Thyroid gland (tissue), 4 donors: Measurements from ENCODE around the gene NEDD4L.
"Not testable (repeated sequence)": the region's sequence is repeated elsewhere in the genome, so short reads cannot be mapped to it uniquely, and the experiment has no call there.

Source experiments
- POLR2A ChIP-seq, 2 donors: fragments of 450-650 bp; IDR thresholded peaks; one replicate each; pipeline ENCODE4 v1.6.1; 2017; ENCODE audit warnings: antibody characterized with exemption in 2 of 2, mild to moderate bottlenecking in 2 of 2, moderate library complexity in 1 of 2
- TF ChIP-seq, protein P1 (sequence below), 6 experiments: fragments of 200-600 bp in 3 of 6; fragments of 450-650 bp in 3 of 6; sonication (generic) in 3 of 6; IDR thresholded peaks; one replicate each; pipeline ENCODE4 v1.5.1; 2016 to 2019; ENCODE audit warnings: antibody characterized with exemption in 6 of 6, mild to moderate bottlenecking in 2 of 6, inconsistent platforms in 1 of 6, moderate library complexity in 1 of 6

DNA sequence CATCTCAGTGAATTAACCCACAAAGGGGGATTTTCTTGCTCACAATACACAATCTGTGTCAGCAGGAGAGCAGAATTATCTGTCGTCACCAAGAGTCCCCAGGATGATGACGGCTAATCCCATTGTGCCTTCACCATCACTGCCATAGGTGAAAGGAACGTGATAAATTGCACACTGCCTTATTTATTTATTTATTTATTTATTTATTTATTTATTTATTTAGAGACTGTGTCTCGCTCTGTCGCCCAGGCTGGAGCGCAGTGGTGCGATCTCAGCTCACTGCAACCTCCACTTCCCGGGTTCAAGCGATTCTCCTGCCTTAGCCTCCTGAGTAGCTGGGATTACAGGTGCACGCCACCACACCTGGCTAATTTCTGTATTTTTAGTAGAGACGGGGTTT lies 238.8 kb downstream of the NEDD4L start:
- not testable (repeated sequence) for TF ChIP-seq POLR2A (IDR thresholded peaks at IDR 0.05)
- TF ChIP-seq, protein P1, sequence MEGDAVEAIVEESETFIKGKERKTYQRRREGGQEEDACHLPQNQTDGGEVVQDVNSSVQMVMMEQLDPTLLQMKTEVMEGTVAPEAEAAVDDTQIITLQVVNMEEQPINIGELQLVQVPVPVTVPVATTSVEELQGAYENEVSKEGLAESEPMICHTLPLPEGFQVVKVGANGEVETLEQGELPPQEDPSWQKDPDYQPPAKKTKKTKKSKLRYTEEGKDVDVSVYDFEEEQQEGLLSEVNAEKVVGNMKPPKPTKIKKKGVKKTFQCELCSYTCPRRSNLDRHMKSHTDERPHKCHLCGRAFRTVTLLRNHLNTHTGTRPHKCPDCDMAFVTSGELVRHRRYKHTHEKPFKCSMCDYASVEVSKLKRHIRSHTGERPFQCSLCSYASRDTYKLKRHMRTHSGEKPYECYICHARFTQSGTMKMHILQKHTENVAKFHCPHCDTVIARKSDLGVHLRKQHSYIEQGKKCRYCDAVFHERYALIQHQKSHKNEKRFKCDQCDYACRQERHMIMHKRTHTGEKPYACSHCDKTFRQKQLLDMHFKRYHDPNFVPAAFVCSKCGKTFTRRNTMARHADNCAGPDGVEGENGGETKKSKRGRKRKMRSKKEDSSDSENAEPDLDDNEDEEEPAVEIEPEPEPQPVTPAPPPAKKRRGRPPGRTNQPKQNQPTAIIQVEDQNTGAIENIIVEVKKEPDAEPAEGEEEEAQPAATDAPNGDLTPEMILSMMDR (IDR thresholded peaks at IDR 0.05), result not testable (repeated sequence)
